HG02981 (cell line): ENCODE results near the gene DDX31.
"Not testable (repeated sequence)": the region's sequence is repeated elsewhere in the genome, so short reads cannot be mapped to it uniquely, and the experiment has no call there.

Experiments
- ATAC-seq: cut with Tn5 transposase; IDR thresholded peaks from one replicate; pipeline ENCODE4 v1.9.1; 2021; ENCODE audit warnings: mild to moderate bottlenecking, moderate library complexity; ENCODE audit not compliant: unreplicated experiment

Gene DDX31

GRCh38 chr9:132669698-132670456, at the start of gene DDX31:
DDX31 (minus strand) TSS chr9:132669983; CDS start chr9:132669934, 49 bp downstream.
- peak; percentile 67 for ATAC-seq

DNA sequence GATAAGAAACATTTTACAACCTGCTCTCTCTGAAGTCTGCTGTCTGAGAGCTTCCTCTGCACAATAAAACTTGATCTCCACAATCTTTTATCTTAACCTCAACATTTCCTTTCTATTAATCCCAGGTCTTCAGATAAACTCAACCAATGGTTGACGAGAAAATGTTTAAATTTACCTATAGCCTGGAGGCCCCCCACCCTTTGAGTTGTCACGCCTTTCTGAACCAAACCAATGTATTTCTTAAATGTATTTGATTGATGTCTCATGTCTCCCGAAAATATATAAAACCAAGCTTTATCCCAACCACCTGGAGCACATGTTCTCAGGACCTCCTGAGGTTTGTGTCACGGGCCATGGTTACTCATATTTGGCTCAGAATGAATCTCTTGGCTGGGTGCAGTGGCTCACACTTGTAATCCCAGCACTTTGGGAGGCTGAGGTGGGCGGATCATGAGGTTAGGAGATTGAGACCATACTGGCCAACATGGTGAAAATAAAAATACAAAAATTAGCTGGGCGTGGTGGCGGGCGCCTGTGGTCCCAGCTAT, 48.7 kb upstream of the DDX31 start:
- not testable (repeated sequence) for ATAC-seq

DNA sequence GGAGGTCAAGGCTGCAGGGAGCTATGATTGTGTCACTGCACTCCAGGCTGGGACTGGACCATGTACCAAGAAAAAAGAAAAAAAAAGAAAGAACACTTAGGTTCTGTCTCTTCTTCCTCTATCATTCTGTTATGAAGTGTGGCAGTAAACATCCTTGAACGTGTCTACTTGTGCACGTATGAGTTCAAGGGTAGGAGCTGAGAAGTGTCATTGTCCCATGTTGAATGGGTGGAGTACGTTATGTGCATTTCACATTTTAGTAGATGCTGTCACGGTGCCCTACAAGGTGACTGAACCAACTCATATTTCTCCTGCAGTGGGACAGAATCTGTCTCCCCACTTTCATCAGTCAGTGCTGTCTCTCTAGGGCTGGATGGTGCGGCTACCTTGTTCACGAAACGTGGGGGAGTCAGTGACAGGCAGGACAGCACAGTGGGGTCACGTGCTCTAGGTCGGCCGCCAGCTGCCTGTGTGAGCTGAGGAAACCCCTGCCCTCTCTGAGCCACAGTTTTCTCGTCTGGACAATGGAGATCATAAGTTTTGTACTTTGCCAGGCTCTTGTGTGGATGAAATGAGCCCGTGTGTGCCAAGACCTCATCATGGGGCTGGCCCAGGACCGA, 47.7 kb upstream of the DDX31 start:
- no peak for ATAC-seq

DNA sequence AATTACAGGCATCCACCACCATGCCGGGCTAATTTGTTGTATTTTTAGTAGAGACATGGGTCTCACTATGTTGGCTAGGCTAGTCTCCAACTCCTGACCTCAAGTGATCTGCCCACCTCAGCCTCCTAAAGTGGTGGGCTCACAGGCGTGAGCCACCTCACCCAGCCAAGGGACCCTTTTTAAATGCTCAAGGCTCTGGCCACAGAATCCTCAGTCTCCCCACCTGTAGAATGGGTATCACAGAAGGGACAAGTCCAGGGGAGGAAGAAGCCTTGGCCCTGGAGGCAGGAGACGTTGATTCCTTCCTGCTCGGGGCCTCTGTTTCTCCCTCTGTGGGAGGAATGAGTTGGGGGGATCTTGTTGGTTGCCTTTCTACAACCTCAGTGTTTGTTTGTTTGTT, 46.2 kb upstream of the DDX31 start:
- ATAC-seq, result no peak

- no peak for ATAC-seq
These were observed 43.0 kb upstream of the DDX31 start for GRCh38 chr9:132712753-132713152.

GRCh38 chr9:132711846-132712245, 42.1 kb upstream of the DDX31 start:
- ATAC-seq, result no peak

DNA sequence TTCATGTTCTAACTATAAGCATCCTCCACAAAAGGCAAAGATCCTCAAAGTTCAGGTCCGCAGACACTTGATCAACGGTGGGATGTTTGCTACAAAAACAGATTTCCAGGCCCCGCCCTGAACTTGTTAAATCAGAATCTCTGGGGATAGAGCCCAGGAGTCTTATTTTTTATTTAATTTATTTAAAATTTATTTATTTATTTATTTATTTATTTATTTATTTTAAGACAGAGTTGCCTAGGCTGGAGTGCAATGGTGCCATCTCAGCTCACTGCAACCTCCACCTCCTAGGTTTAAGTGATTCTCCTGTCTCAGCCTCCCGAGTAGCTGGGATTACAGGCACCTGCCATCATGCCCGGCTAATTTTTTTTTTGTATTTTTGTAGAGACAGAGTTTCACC, 41.4 kb upstream of the DDX31 start:
- ATAC-seq, result not testable (repeated sequence)

DNA sequence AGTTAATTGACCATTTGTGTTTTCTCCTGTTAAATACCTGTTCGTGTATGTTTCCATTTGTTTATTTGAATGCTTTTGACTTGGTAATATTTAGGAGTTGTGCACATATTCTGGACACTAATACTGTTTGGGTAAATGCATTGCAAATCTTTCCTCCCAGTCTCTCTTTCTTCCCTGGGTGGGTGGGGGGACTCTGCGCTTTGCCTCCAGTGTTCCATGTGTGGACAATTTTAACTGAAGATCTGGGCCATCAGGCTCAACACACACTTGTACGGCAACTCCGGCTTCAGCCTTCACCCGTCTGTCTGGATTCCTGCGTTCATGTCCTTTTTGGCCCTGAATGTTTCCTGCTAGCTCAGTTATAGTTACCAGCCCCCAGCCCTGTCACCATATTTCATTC, 40.5 kb upstream of the DDX31 start:
- no peak for ATAC-seq

- no peak for ATAC-seq
These were observed 39.1 kb upstream of the DDX31 start for GRCh38 chr9:132708769-132709430.

GRCh38 chr9:132708239-132708638, 38.5 kb upstream of the DDX31 start:
- no peak for ATAC-seq

GRCh38 chr9:132703336-132703735, 33.6 kb upstream of the DDX31 start:
- no peak for ATAC-seq

GRCh38 chr9:132702254-132702653, 32.5 kb upstream of the DDX31 start:
- ATAC-seq, result no peak

DNA sequence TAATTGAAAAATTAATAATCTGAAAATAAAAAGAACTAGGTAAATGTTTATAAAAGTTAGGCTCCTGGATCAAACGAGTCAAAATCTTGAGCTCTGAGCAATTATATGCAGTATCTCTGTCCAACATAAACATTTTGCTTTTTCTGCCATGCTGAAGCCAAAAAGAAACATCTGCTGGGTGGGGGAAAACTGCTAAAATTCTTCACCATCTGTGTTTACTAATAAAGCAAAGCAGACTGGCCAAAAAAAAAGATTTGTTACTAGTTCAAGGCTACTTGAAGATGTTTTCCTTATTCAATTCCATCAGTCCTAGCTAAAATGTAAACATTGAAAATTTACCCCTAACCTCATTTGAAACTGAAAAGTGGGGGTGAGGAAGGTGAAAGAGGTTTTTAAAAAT, 30.2 kb upstream of the DDX31 start:
- ATAC-seq, result no peak

DNA sequence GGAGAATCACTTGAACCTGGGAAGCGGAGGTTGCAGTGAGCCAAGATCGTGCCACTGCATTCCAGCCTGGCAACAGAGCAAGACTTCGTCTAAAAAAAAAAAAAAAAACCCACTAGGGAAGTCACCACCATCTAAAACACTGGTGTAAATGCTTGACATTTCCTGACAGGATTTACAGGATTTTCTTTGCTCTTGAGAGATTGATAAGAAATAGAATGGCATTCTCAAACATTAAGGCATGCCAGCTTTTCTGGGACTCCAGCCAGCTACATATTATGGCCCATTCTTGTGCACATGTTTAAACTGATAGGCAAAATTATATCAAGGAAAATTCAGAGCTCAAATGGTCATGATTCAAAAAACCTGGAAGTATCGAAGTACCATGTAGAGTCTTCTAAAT, 29.2 kb upstream of the DDX31 start:
- no peak for ATAC-seq

- no peak for ATAC-seq
These were observed 27.4 kb upstream of the DDX31 start for GRCh38 chr9:132697230-132697629.

DNA sequence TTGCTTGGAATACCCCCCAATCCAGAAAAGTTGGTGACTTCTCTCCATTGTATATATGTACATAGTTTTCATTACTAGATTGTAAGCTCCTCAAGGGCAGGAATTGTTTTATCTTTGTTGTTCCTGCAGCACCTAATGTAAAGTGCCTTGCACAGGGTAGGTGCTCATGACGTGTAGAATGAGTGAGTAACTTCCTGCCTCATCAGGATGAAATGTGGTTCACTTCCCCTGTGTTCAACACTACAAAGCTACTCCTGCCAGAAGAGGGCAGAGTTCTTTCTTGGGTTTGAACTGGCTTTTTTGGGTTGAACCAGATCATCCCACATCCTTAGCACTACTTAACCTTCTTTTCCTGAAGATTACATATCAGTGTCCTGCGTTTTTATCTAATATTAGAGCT, 24.4 kb upstream of the DDX31 start:
- no peak for ATAC-seq

GRCh38 chr9:132690696-132691095, 20.9 kb upstream of the DDX31 start:
- ATAC-seq, result no peak

DNA sequence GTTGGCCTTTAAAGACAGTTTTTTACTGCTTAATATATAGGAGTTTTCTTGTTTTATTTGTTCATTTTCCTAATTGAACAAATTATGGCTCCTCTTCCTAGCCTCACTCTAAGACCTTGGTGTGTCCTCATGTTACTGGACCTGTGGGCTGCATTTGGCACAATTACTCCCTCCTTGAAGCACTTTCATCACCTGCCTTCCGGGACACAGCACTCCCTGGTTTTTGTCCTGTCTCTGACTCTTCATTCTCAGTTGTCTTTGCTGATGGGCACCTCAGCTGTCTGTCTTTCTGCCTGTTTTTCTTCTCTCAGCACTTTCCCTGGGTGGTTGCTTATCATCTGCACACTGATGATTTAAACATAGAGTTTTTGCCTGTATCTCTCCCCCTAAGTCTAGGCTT, 14.1 kb upstream of the DDX31 start:
- ATAC-seq, result no peak

GRCh38 chr9:132681561-132681960, 11.8 kb upstream of the DDX31 start:
- no peak for ATAC-seq

- no peak for ATAC-seq
These were observed 10.3 kb upstream of the DDX31 start for GRCh38 chr9:132679946-132680625.

GRCh38 chr9:132677976-132678375, 8.2 kb upstream of the DDX31 start:
- no peak for ATAC-seq
